ENCODE data around the gene IGFBP7.

Gene IGFBP7

DNA sequence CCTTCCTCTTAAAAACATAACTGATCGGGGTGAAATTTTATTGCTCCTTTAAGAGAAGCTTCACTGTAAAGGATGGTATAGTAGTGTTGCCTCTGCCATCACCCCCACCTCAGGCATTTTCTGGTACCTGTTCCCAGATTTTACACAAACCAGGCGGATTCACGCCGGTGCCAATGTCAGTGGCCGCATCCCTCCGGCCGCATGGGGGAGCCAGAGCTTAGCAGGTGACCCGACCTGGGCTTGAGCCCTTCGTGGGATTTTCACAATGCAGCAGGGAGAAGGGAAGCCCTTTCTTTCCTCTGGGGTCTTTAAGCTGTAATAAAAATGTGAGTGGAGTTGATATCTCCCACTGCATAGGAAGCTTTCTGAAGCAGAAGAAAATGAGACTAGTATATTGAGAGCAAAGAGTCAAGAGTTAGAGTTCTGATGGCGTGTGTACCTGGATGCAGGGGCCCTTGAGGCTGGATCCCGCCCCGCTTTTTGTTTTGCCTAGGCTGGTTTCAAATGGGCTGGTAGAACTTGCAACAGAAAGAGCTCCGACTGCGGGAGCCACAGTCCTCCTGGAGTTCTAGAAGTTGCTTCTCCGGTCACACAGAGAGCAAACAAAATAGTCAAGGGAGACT, 72.1 kb downstream of the IGFBP7 start:
- DNase-seq = no peak

DNA sequence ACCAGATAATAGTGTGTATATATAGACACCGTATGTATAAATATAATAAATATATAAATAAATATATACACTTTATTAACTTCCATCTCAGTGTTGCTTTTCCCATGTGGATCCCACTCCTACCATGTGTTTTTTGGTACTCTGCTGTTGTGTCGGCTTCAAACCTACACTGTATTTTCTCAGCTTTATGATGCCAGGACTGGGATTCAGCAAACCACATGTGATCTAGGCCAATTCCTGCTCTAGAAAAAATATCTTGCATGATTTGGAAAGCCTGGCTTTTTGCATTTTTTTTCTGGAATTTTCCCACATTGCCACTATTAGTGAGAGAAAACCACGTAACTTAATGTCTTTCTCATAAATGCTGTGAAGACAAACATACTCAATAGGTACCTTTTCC, 75.7 kb downstream of the IGFBP7 start:
- no peak for DNase-seq

DNA sequence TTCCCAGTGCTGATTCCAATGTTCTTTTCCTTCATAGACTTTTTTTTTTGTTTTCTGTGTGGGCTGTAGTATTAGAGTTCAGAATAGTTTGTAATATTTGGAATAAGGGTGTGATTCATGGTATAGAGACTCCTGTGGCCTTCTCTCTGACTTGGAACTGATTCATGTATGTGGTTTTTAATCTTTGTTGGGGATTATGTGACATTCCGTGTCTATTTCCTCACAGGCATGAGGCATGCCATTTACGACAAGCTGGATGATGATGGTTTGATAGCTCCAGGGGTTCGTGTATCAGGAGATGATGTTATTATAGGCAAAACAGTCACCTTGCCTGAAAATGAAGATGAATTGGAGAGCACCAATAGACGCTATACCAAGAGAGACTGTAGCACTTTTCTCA, 87.1 kb downstream of the IGFBP7 start:
- DNase-seq = no peak

DNA sequence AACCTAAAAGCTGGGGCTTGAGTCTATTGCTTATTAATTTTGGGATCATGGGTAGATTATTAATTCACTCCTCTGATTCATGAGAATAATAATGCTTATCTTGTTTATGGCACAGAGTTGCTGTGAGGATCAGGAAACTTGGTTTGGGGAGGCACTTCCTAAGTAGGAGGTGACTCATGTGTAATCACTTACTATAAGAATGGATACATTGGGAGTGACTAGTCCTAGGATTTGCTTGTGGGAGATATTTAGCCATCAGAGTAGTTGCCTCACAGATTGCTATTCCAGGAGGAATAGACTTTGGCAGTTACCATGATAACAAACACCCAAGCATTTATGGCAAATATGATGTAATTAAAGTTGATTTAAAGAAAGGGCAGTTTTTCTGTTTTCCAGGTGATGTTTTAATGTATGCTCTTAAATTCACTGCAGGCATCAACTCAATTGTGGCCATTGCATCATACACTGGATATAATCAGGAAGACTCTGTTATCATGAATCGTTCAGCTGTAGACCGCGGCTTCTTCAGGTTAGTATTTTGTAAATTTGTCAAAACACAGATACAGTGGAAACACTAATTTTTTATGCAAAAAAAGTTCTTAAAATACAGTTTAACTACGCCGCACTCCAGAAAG, 89.6 kb downstream of the IGFBP7 start:
- DNase-seq = no peak

DNA sequence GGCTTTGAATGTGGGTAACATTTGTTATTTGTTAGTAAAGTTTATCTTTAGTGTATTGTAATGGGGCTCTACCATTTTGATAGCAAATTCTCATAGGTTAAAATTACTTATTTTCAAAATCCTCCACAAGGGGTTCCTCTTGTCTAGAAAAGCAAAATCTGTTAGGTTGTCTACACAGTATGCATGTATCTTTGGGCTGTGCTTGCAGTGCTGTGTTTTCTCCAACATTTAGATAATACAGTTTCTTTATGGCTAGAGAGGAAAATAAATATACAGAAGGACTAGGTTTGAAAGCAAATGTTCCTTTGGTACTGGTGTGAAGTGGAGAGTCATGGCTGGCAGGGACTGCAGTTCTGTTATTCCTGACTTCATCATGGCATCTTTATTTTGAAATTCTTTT, 91.2 kb downstream of the IGFBP7 start:
- no peak for DNase-seq

DNA sequence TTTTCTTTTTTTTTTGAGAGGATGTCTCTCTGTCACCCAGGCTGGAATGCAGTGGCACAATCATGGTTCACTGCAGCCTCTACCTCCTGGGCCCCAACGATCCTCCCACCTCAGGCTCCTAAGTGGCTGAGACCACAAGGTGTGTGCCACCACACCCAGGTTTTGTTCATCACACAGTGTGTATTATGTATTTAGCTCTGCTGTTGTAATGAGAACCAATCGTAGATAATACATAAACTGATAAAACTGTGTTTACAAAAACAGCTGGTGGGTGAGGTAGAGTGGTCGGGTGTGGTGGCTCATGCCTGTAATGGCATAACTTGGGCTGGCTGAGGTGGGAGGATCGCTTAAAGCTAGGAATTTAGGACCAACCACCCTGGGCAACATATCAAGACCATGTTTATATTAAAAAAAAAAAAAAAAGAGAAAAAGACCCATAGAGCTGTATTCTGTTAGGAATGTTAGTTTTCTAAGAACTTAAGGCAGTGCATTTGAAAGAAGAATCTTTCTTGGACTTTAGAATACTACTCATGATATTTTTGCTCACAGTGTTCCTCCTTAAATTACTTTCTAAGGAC, 96.6 kb downstream of the IGFBP7 start:
- no peak for DNase-seq

DNA sequence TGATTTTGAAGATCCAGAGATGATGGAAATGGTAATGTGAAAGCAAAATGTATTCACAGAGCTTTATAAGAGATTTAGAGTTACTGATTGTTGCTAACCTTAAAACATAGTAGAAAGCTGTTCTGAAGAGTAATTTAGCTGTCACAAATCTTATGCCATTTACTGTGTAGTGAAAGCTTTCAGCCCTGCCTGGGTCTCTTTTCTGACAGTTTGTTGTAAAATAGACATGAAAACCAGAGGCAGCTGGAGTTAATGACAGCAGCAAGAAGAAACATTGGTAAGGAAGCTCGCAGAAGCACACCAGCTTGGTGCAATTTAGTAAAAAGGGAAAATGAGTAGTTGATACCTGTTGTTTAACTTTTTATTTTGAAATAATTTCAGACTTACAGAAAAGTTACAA, 110.4 kb downstream of the IGFBP7 start:
- no peak for DNase-seq

DNA sequence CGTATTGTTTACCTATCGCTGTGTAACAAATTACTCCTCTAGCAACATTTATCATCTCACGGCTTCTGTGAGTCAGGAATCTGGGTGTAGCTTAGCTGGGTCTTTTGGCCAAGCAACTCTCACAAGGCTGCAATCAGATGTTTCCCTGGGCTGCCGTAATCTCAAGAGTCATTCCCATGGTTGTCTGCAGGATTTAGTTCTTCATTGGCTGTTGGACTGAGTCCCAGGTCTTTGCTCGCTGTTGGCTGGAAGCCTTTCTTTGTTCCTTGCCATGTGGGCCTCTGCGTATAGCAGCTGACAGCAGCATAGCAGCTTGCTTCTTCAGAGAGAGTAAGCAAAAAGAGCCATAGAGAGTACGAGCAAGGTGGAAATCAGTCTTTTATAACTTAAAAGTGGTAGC, 114.7 kb downstream of the IGFBP7 start:
- DNase-seq = no peak

DNA sequence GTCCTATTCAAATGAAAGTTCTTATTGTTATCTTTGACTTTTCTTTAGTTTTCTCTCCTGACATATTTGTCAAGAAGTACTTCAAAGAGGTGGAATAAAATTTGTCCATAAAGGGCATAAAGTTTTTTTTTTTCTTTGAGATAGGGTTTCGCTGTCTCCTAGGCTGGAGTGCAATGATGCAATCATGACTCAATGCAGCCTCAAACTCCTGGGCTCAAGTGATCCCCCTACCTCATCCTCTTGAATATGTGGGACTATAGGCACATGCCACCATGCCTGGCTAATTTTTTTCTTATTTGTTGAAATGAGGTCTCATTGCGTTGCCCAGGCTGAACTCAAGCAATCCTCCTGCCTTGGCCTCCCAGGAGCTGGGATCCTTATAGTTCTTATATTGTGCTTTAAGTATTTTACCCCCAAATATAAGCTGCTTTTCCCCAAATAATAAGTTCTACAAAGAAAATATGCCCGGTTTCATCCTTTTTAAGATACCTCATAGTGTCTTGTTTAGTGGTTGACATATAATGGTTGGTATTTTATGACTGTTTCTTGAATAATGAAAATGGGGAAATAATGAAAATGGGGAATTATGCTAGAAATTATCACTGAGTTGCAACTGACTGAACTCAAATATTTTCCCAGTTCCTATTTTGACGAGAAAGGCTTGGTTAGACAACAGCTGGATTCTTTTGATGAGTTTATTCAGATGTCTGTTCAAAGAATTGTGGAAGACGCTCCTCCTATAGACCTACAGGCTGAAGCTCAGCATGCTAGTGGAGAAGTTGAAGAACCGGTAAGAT, 119.9 kb downstream of the IGFBP7 start:
- DNase-seq = no peak

DNA sequence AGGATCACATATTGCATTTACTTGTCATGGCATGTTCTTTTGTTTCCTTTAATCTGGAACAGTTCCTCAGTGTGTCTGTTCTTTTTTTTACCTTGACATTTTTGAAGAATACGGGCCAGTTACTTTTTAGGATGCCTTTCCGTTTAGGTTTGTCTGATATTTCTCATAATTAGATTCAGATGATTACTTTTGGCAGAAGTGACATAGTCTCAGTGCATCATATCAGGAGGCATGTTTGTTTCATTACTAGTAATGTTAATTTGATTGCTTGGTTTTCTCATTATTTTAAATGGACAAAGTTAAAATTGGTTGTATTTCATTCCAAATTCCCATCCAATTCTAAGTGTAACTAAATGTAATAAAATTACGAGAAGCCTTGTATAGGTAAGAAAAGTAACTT, 123.2 kb downstream of the IGFBP7 start:
- no peak for DNase-seq

DNA sequence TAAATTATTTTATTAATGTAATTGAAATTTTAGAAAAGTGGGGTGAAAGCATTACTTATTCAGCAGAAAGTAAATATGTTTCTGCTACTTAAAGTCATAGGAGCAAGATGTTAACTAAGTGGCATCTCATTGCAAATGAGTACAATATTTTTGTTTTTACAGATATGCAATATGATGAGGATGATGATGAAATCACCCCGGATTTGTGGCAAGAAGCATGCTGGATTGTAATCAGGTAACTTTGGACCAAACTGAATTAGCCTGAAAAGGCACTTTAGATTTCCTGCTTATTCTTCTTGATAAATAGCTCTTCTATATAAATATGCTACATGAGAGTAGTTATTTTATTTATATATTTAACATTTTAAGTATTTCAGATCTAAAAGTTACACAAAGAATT, 124.0 kb downstream of the IGFBP7 start:
- DNase-seq = no peak

DNA sequence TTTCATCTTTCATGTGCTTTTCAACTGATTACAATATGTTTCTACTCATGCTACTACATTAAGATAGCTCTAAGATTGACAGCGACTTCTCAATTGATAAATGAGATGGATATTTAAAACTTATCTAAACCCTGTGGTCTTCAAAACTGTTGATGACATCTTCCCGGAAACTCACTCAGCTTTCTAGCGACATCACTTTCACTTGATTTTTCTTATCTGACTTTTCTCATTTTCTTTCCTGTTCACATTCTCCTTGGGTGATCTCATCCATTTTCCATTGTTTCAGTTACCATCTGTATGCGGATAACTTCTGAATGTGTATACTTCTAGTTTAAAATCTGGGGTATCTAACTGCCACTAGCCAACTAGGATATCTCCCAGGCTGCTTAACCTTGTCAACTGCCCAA, 128.4 kb downstream of the IGFBP7 start:
- no peak for DNase-seq

Data from activated gamma-delta T cell (primary cell).